GM23248 (cell line): ENCODE data around the gene CLK2.

Source experiments
- EZH2 ChIP-seq: fragments of 200-600 bp; sonication (generic); IDR thresholded peaks from 2 replicates; pipeline ENCODE4 v1.6.1; 2018; ENCODE audit warnings: antibody characterized with exemption, mild to moderate bottlenecking; ENCODE audit not compliant: insufficient read depth, poor library complexity, severe bottlenecking
- EZH2phosphoT487 ChIP-seq: fragments of 200-600 bp; sonication (generic); IDR thresholded peaks from 2 replicates; pipeline ENCODE4 v1.6.1; 2018; ENCODE audit warnings: antibody characterized with exemption, moderate library complexity, mild to moderate bottlenecking, low read depth; ENCODE audit not compliant: insufficient read depth

DNA sequence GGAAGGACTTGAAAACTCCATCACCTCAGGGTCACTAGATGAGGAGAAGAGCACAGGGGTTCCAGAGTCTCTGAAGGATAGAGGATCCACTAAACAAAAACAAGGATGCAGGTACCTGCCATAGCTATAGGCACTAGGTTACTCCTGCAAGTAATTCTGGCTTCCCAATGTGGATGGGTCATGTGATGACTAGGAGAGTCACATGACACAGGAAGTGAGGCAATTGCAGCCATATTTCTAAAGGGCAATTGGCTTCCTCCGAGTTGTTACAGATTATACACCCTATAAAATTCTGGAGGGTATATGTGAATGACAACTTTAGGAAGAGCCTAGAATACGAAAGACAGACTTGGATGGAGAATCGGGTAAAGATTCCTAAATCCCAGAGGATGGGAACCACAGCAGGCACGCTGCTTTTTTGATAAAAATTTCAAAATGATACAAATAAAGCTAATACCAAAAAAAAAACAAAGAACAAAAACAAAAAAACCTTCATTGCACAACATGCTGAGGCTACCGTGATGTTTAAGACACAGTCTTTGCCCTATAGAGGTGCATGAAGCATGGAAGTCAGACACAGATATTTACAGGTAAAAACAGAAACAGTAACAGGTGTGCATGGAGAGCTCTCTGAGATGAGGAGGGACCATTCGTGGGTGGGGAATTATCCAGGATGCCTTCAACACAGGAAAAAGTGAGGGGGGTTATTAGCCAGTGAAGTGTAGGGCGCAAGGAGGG is 54.3 kb downstream of the CLK2 start:
- TF ChIP-seq EZH2 (no peak), EZH2phosphoT487 (no peak)
